HG02981 (cell line): ENCODE results near the gene KLK15.
"Not testable (repeated sequence)": the region's sequence is repeated elsewhere in the genome, so short reads cannot be mapped to it uniquely, and the experiment has no call there.

ENCODE experiments used
- ATAC-seq: cut with Tn5 transposase; IDR thresholded peaks from one replicate; pipeline ENCODE4 v1.9.1; 2021; ENCODE audit warnings: mild to moderate bottlenecking, moderate library complexity; ENCODE audit not compliant: unreplicated experiment

The KLK15 gene

DNA sequence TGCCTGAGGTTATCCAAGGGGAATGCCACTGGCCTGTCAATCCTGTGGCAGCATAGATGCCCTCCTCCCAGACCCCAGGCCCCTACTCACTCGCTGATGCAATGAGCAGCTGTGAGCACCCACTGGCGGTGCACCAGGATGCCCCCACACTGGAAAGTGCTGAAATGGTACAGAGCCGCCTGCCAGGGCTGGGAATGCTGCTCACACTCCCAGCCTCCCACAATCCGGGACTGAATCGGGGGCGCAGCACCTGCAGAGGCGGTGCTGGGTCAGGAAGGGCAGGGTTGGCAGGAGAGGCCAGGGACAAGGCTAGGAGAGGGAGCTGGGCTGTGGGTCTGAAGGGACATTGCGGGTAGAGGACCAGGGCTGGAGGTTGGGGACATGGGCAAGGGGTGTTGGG, 11.8 kb downstream of the KLK15 start:
- ATAC-seq: no peak

DNA sequence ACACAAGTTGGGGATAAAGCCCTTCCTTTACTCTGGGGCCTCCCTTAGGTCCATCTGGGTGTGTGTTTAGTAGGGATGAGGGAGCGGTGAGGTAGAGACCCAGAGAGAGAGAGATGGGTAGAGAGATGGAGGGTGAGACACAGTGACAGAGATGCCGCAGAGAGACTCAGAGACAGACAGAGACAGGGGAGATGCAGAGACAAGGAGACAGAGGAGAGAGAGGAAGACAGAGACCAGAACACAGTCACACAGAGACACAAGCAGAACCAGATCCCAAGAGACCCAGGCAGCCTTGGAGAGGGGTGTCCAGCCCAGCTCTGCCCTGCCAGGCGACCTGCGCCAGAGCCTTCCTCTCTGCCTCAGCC, 12.1 kb downstream of the KLK15 start:
- no peak for ATAC-seq

DNA sequence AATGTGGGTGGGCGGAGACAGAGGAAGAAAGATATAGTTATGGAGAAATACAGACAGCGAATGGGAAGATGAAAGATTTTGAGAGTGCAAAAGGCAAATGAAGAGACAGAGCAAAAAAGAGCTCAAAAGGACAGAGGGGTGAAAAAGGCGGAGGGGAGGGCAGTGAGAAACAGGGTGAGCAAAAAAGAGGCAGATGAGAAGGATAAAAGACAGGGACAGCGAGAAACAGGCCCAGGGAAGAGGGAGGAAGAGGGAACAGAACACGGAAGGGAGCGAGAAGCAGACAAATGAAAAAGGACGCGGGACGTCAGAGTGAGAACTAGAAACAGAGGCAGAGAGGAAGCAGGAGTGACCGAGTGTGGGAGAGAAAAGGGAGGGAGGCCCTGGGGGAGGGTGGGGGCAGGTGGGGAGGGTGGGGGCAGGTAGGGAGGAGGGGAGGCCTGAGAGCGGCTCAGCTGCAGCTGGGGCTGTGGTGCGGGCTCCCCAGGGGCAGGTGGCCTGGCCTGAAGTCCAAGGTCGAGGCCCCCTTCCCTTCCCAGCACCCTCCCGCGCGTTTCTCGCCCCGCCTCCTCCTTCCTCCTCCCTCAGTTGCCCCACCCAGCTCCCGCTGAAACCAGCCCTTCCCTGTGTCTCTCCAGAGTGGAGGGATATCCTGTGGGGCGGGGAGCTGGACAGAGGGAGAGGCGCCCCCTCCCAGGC, 12.7 kb downstream of the KLK15 start:
- no peak for ATAC-seq

DNA sequence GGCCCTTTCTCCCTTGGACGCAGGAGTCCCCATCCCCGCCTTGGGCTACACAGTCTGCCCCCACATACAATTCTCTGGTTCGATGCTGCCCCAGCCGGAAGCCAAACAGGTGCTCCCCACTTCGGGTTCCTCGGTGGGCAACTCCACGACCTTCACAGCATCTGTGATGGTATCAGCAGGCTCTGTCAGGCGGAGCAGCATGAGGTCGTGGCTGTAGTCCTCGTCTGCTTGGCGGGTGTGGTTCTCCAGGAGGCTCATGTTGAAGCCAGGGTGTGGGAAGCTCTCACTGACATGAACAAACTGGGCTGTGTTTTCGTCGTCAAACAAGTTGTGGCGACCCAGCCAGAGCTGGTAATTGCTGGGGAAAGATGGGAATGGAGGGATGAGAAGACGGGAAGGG, 13.3 kb downstream of the KLK15 start:
- ATAC-seq: no peak

DNA sequence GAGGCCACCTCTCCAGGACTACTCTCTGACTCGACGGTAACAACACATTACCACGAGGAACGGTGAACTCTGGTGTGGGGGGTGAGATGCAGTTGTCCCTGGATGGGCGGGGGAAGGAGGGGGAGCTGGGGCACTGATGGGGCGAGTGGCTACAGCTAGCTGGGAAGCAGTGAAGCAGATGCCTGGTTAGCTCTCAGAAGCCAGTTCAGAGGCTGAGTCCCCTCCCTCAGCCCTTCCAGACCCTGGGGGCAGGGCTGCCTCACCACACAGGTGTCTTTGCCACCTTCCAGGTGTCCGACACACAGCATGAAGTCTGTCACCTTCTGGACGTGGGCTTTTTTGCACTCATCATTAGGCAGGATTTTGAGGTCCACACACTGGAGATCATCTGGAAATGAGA, 13.7 kb downstream of the KLK15 start:
- ATAC-seq: no peak

DNA sequence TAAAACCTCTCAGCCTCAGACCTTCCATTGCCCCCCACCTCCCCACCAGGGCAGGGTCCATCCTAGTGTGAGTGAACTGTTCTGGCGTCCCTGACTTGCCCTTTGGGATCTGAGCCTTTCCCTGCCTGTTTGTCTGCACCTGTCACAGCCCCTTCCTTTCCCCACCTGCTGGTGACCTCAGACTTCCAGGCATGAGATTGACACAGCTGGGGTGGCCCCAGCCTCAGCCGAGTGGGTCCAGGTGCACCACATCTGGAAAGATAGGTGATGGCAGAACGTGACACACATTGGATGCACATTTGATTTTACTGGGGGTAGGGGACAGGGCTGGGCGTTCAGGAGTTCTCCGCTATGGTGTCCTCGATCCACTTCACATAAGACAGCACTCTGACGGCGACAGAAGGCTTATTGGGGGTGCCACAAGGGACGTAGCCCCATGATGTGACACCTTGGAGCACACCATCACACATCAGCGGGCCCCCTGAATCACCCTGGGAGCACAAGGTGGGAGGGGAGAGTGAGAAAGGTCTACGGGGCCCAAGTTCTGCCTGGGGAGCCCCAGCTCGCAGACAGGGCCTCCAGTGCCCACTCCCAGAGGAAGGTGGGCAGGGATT, 14.4 kb downstream of the KLK15 start:
- no peak for ATAC-seq

DNA sequence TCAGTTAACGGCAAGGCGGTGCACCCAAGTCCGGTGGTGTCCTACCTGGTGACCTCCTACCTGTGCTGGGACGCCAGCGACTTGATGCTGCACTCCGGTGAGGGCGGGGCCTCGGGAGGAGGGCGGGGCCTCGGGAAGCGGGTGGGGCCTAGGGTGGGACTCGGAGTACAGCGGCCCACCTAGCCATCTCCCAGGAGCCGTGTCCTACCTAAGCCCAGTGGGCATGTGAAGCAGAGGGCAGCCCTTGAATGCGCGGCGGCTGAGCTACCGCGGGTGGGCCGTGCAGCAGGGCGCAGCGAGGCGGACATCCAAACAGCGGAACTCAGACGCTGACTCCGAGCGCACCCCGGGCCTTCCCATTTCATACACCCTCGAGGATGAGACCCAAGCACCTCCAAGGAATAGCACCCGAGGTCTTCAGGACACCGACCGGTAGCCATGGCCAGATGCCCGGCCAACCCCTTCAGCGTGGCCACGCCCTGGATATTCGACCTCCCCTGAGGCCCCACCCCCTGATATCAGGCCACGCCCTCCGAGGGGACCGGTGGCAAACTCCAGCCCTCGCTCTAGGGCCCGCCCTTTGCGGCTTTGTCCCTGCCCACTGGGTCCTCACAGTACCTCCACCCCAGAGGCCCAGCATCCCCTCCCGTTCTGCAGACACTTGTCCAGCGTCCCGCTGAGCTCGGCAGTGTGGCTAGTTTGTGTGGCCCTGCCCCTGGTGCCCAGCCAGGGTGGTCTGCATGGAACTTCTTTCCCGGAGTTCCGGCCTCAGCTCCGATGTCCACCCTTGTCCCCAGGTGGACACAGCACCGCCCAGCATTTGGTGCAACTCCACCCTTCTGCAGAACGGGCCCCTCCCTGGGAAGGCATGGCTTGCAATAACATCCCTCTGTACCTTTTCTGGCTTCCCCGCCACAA, 15.2 kb downstream of the KLK15 start:
- peak; percentile 62 for ATAC-seq

DNA sequence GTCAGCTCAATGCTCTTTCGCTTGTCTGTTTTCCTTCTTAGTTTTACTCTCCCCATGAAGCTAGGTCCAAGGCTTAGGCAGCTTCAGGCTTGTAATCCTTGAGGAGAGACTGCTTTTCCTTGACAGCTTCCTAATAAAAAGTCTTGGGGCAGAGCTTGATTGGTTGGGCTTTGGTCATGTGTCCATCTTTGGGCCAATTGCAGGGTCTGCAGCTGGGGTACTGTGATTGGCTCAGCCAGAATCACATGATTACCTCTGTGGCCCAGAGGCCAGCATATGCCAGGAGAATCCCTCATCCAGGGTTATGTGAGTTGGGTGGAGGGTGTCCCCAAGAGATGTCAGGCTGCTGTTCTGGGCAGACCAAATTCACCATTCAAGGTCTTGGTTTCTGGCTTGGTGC, 17.9 kb downstream of the KLK15 start:
- no peak for ATAC-seq

DNA sequence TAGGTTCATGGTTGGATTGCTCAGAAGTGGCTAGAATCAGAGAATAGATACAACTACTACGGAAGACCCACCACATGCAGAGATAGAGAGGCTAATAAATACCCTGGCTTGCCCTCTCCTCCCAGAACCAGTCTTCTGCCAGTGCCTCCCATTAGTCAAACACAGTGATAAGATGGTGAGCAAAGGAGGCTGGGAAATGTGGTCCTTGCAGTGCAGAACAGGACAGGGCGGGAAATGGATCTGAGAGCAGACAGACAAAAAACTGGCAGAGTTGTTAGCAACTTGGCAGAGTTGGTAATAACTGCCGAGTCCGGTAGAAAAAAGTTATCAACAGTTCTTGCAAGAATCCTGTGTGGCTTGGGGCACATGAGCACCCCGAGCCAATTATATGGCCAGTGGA, 18.5 kb downstream of the KLK15 start:
- ATAC-seq: no peak

DNA sequence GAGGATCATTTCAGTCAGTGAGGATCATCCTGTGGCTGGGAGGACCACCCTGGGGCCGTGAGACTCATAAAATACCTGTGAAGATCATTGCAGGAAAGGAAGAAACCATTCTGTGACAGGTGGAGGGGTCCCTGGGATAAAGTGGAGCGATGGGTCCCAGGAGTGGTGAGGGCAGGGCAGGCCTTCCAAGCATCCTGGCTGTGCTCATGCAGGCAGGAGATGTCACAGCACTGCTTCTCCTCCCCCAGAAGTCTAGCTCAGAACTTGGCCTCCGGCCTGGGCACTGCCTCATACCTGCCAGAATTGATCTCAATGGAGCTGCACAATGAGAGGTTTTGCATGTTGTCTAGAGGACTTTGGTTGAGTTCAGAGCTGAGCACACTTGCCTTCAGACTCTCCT, 20.9 kb downstream of the KLK15 start:
- no peak for ATAC-seq

DNA sequence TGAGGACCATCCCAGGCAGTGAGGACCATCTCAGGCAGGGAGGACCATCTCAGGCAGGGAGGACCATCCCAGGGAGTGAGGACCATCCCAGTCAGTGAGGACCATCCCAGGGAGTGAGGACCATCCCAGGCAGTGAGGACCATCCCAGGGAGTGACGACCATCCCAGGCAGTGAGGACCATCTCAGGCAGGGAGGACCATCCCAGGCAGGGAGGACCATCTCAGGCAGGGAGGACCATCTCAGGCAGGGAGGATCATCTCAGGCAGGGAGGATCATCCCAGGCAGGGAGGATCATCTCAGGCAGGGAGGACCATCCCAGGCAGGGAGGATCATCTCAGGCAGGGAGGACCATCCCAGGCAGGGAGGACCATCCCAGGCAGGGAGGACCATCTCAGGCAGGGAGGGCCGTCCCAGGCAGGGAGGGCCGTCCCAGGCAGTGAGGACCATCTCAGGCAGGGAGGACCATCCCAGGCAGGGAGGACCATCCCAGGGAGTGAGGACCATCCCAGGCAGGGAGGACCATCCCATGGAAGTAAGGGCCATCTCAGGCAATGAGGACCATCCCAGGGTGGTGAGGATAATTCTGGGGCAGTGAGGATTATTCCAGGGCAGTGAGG, 21.6 kb downstream of the KLK15 start:
- not testable (repeated sequence) for ATAC-seq

DNA sequence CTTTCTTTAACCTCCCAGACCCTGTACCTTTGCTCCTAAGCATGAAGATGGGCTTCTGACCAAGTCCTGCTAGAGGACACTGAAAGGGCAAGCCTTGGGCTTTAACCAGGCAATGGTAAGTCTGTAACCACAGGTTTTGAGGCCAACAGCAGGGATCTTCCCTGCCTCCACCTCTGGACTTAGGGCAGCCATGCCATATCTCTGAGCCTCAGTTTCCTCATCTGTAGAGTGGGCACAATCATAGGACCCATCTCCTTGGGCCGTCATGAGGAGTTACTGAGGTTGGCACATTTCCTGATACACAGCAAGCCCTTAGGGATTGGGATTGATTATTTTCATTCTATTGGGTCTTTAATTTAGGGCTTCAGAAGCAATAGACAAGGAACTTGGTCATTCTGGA, 24.5 kb downstream of the KLK15 start:
- ATAC-seq: no peak

DNA sequence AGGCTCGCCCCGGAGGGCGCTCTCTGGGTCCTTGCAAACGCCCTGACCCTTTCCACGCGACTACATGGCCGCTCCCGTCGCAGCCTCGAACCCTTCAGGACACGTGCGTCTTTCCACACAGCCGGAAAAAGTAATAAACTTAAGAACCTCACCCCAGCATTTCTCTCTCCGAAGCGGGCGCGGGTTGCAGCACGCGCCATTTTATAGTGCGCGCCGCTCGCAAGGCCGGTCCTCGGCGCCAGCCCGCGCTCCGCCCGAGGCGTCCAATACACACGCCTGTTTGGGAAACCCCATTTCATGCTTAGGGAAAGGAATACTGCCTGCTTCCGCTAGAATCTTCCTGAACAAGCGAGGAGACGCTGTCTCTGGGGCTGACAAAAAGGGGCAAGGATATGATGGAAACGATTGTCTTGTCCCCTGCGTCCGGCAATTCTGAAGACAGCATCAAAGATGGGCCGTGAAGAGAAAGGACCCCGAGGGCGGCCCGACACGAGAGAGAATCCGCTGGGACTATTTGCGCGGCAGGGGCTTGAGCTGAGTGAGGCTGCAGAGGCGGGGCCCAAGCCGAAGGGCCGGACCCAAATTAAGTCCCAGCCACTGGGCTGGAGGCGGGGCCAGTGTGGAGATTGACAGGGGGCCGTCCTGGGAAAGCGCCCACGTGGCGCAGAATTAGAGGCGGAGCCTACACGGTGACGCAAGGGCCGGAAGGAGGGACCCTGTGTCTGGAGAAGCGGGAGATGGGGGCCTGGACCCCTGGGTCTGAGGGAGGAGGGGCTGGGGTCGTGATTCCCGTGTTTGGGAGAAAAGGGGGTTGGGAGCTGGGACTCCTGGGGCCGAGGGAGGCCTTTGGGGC, 28.7 kb downstream of the KLK15 start:
- ATAC-seq: peak; percentile 92

DNA sequence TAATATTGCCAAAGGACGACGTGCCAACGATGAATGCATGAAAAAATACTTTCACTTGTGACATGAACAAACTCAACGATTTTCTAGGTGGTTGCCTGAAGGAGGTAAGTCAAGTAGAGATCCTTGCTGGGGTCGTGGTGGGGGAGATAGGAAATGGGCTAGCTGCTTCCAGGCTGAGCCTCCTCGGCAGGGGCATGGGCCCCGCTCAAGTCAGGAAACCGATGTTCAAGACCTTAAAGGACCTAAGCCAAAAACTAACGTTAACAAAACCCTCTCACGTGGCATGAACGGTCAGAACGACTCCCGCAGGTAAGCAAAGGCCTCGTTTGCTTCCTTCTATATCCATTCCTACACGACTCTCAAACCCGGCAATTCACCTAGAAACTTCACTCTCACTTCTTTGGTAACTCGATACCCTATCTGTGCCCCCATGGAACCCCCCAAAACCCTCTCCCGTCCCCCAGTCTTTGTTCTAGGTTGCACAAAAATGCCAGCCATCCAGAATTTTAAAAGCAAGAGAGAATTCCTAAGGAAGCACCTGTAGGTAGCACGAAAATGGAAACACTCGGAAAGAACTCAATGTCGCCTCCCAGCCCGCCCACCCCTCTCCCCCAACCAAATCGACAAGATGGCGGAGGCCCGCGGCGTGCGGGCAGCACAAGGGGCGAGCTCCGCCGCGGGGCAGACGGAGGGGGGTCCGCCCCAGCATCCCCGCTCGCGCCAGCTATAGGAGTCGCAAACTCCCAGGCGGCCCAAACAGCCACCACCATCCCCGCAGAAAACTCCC, 29.5 kb downstream of the KLK15 start:
- no peak for ATAC-seq

DNA sequence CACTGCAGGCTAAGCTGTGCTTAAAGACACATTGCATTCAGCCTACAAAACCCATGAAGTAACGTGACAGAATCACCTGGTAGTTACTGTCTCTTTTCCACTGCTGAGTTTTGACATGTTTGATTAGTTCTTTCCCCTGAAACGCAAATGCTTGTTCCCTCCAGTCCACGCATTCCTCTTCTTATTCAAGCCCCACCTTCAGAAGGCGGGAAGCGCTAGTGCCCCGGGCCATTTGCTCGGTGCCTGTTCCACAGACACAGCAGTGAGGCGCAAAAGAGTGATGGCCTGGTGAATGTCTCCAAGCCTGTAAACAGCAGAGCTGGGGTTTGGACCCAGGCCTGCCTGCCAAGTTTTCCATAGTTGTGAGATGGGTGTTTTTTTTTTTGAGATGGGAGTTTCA, 32.3 kb downstream of the KLK15 start:
- ATAC-seq: no peak

DNA sequence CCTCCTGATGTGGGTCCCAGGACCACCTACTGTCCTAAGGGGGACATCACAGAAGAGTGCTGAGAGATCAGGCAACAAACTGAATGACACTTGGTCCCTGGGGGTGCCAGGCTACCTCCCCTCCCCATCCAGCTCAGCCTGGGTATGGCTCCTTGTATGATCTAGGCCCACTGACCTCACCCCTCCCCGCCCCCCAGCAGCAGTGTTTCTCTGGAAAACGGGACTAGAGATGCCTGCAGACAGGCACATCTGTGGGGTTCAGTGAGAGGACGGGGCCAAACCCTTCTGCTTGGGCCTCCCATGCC, 33.9 kb downstream of the KLK15 start:
- ATAC-seq: no peak

DNA sequence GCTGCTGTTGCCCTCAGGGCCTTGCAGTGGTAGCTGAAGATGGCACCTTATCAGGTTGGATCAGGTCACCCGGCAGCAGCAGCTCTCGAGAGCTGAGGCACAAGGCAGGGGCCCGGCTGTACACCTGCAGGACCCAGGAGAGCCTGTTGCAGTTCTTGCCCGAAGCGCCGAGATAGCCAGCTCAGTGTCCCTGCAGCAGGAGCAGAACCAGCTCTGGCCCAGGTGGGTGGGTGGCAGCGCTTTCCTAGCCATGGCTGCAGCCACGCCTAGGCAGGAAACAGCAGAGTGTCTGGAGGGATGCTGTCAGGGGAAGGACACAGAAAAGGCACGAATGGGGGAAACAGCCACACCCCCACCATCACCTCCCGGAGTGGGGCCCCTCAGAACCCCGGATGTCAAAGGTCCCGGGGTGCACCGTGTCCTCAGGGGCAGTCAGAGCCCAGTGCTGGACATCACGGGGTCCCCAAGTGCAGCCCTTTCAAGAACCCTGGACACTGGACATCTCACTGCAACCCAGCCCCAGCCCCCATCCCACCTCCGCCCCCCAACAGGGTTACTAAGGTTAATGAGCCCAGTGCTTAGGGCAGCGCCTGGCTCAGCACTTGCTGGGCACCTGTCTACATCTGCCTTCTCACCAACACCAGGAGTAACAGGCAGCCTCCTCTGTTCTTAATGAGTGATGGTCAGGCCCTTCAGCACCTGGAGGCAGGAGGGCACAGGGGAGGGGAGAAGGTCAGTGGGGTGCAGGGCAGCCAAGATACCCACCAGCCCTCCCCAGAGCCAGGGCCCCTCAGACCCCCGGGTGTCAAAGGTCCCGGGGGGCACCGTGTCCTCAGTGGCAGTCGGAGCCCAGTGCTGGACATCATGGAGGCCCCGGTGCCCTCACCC, 34.5 kb downstream of the KLK15 start:
- no peak for ATAC-seq

DNA sequence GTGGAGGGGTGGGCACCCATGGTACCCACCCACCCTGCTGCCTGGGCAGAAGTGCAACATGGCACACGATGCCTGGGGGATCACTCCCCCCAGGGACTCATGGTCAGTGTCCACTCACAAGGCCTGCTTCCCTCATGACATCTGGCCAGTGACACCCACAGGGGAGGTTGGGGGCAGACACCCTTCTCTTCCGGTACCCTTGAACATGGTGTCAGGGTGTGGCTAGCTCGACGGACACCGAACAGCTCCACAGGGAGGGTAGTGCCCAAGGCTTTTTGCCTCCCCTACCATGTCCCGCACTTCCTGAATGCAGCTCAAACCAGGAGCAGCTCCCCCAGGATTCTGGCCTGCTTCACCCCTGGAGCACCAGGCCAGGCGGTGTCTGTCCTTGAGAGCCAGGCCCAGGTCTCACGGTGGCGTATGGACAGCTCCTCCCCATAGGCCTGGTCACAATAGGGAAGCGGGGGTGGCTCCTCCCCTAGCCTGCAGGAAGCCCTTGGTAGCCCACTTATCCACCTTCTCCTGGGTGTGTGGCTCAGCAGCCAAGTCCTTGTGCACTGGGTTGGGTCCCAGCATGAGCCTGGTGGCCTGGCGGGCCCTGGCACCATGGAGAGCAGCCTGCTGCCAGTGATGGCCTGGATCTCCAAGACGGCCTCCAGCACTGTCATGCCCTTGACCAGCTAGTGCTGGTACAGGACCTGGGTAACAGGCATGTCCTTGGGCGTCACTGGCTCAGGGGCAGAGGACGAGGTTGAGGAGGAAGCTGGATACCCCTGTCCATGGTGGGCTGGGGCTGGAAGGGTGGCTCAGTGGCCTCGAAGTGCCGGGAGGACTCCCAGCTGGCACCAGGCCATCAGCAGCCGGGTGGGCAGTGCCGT, 35.4 kb downstream of the KLK15 start:
- no peak for ATAC-seq
